GM18511 (cell line): ENCODE measurements around the gene SLC22A4.

Experiments
- ATAC-seq: cut with Tn5 transposase; IDR thresholded peaks from one replicate; pipeline ENCODE4 v1.9.1; 2021; ENCODE audit warnings: mild to moderate bottlenecking, moderate library complexity; ENCODE audit not compliant: unreplicated experiment

SLC22A4 gene

GRCh38 chr5:132334812-132335211 lies 40.6 kb downstream of the SLC22A4 start:
- no peak for ATAC-seq

- ATAC-seq = no peak
Observed at GRCh38 chr5:132335402-132335801, 41.2 kb downstream of the SLC22A4 start.

- no peak for ATAC-seq
Observed at GRCh38 chr5:132339502-132339901, 45.3 kb downstream of the SLC22A4 start.

- no peak for ATAC-seq
Observed at GRCh38 chr5:132342291-132343180, 48.3 kb downstream of the SLC22A4 start.

- no peak for ATAC-seq
Observed at GRCh38 chr5:132344775-132345514, 50.8 kb downstream of the SLC22A4 start.

- ATAC-seq = no peak
Observed at GRCh38 chr5:132353486-132353995, 59.3 kb downstream of the SLC22A4 start.

GRCh38 chr5:132354381-132355139 lies 60.4 kb downstream of the SLC22A4 start:
- ATAC-seq = no peak

GRCh38 chr5:132355140-132355765 lies 61.1 kb downstream of the SLC22A4 start:
- no peak for ATAC-seq

- no peak for ATAC-seq
Observed at GRCh38 chr5:132358775-132359174, 64.6 kb downstream of the SLC22A4 start.

- no peak for ATAC-seq
Observed at GRCh38 chr5:132362086-132362485, 67.9 kb downstream of the SLC22A4 start.

- no peak for ATAC-seq
Observed at GRCh38 chr5:132363431-132364112, 69.4 kb downstream of the SLC22A4 start.

GRCh38 chr5:132364319-132364718 lies 70.1 kb downstream of the SLC22A4 start:
- no peak for ATAC-seq

- no peak for ATAC-seq
Observed at GRCh38 chr5:132365213-132365612, 71.0 kb downstream of the SLC22A4 start.

- ATAC-seq = no peak
Observed at GRCh38 chr5:132368186-132368585, 74.0 kb downstream of the SLC22A4 start.

GRCh38 chr5:132369007-132369473 lies 74.8 kb downstream of the SLC22A4 start:
- no peak for ATAC-seq

- ATAC-seq = peak; percentile 93
Observed at GRCh38 chr5:132369474-132370180, 75.4 kb downstream of the SLC22A4 start, which contains the start of gene SLC22A5. TSS of gene SLC22A5 (plus strand) at chr5:132369710. CDS start at chr5:132369973, 263 bp downstream.

GRCh38 chr5:132370181-132370970 lies 76.2 kb downstream of the SLC22A4 start:
- no peak for ATAC-seq

GRCh38 chr5:132370971-132371602 lies 76.9 kb downstream of the SLC22A4 start:
- ATAC-seq = no peak
